AG09309 (cell line): Measurements from ENCODE around the gene ATP2C1.
A peak's percentile ranks its signal among the peaks of the same experiment; 100 is the strongest.

ENCODE experiments used
- DNase-seq: peaks from one replicate; pipeline ENCODE4 v3.0.0-alpha.2; 2010; ENCODE audit warnings: low read depth
- H3K4me3 ChIP-seq: 2 replicates; pipeline ENCODE4 v1.5.1; 2011; ENCODE audit warnings: mild to moderate bottlenecking, low read depth, low read length, moderate library complexity; ENCODE audit not compliant: control insufficient read depth
- CTCF ChIP-seq: IDR thresholded peaks from 2 replicates; pipeline ENCODE4 v1.5.1; 2011; ENCODE audit warnings: mild to moderate bottlenecking, low read depth, low read length, inconsistent platforms; ENCODE audit not compliant: insufficient read depth, control insufficient read depth; ENCODE audit errors: missing control alignments

Gene ATP2C1

GRCh38 chr3:131026321-131027151 is 132.7 kb downstream of the ATP2C1 start, which contains the start of the genes ASTE1 and NEK11:
Gene ASTE1 (minus strand): TSS chr3:131026825. CDS start chr3:131025306, 1,519 bp downstream.
Gene NEK11 (plus strand): TSS chr3:131026877. CDS start chr3:131029709, 2,832 bp downstream.
- H3K4me3 ChIP-seq, result peak within 1 kb of the TSS; percentile 94
- no peak for TF ChIP-seq CTCF
- DNase-seq, result no peak

- no peak for TF ChIP-seq CTCF
Observed at GRCh38 chr3:131028844-131029243, 135.0 kb downstream of the ATP2C1 start.

GRCh38 chr3:131031660-131032059 is 137.8 kb downstream of the ATP2C1 start:
- no peak overlapping the region for H3K4me3 ChIP-seq
- DNase-seq, result no peak
- no peak for TF ChIP-seq CTCF

More at GRCh38 chr3:131028844-131029243, 135.0 kb downstream of the ATP2C1 start:
- DNase-seq, result no peak
- no peak overlapping the region for H3K4me3 ChIP-seq

GRCh38 chr3:131033480-131034080 is 139.7 kb downstream of the ATP2C1 start:
- no peak for DNase-seq
- no peak overlapping the region for H3K4me3 ChIP-seq
- TF ChIP-seq CTCF, result peak; percentile 58

GRCh38 chr3:131036200-131036816 is 142.4 kb downstream of the ATP2C1 start:
- peak; percentile 56 for DNase-seq
- H3K4me3 ChIP-seq, result no peak overlapping the region
- no peak for TF ChIP-seq CTCF

- TF ChIP-seq CTCF, result no peak
- no peak for DNase-seq
- H3K4me3 ChIP-seq, result no peak overlapping the region
Observed at GRCh38 chr3:131036986-131037385, 143.1 kb downstream of the ATP2C1 start.
